ENCODE data around the gene CACHD1.

Gene CACHD1

DNA sequence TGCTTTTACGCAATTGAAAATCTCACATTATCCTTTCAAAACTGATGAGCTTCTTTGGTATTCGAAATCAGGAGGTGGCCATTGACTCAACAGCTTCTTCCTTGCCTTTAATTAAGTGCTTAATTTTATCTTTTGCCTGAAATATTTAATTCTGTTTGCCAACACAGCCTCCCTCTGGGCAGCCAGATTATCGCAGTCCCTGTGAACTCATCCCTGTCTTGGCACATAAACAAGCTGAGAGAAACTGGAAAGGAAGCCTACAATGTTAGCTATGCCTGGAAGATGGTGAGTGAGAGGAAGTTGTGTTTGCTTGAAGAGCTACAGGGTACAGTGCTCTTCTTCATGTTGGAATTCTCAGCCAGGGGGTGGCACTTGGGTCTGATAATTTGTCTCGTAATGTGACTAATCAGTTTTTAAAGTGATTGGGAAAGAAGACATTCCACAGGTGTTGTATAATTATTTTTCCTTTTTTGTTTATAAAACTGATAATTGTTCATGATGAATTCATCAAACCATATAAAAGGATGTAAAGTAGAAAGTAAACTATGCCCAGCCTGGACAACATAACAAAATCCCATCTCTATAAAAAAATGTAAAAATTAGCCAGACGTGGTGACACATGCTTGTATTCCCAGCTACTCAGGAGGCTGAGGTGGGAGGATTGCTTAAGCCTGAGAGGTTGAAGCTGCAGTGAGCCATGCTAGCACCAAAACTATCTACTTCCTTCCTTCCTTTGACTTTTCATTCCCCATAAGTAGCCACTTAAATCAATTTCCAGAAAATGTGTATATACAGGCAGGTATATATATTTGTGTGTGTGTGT lies 184.8 kb downstream of the CACHD1 start:
- peak; percentile 16 for DNase-seq (ENCODE audit: low read depth)

DNA sequence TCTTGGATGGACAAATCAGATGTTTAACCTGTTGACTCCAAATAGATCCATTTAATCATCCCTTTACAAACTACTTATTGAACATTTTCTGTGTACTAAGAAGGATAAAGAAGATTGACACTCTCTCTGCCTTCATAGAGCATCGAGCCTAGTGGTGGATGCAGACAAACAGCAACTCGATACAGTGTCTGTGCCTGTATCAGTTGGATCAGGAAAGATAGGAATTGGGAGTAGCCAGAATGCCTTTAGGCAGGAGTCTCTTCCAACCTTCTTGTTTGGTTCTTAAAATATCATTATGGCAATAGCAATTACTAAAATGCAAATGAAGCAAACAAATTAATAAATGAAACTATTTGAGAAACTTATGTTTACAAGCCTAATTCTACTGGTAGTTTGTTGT lies 185.9 kb downstream of the CACHD1 start:
- DNase-seq (ENCODE audit: low read depth) = no peak

DNA sequence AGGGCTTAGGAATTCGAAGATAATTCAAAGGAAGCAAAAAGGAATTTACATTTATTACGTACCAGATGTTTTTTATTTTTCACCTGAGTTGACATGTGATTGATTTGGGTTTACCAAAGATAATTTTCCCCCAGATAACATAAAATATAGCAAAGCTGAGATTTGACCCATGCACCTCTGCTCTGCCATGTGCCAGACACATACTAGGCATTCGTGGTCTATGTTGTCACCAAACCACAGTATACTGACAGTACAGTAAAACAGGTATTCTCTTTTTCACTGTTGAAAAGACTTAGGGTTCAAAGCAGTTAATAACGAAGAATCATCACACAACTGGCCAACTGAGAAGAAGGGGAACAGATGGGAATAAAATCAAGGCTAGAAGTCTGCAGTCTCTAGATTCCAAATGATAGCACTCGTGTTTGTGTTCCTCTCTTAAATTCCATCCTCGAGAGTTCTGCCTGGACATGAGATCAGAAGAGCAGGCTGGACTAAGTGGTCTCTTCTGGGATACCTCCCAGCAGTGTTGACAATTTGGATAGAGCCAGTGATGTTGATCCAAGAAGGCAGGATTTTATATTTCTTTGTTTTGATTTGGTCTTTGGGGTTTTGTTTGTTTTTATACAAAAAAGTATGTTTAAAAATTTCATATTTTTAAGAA lies 189.7 kb downstream of the CACHD1 start:
- no peak for DNase-seq (ENCODE audit: low read depth)

DNA sequence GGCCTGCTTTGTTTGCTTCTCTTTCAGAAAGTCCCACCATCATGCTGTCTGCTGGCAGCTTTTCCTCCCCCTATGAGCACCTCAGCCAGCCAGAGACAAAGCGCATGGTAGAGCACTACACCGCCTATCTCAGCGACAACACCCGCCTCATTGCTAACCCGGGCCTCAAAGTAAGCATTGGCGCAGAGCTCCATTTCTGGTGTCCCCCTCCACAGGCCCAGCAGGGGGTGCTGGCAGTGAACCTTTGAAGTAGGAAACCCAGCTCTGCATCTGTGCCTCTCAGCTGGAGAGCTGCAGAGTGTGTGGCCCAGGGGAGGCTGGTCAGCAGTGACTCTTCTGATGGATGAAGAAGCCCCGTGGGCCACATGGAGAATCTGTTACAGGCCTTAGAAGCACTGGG lies 193.7 kb downstream of the CACHD1 start:
- no peak for DNase-seq (ENCODE audit: low read depth)

GRCh38 chr1:64664299-64664698 lies 194.4 kb downstream of the CACHD1 start:
- DNase-seq (ENCODE audit: low read depth) = no peak

- DNase-seq (ENCODE audit: low read depth) = no peak
Observed at GRCh38 chr1:64669098-64669675, 199.3 kb downstream of the CACHD1 start.

DNA sequence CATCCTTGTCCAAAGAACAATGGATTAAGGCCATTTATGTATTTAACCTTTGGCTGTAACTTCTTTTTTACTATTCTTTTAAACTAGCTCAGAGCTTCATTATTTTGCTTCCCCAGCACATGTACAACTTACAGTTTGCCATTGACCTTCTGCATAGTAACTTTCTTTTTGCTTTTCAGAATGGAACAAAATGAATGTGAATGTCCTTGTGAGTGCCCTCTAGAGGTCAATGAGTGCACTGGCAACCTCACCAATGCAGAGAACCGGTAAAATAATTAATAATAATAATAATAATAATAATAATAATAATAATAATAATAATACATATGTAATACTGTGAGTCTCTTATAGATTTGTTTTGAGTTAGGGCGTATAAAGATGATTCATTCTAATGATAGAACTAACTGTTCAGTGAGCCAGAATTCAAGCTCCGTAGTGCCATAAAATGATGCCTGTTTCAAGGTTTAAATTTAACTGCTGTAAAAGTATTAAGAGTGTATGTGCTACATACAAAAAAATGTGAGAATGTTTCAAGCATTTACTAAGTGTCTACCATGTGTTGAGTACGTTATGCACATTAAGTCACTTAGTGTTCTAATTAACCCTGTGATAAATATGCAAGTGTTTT lies 205.9 kb downstream of the CACHD1 start:
- no peak for DNase-seq (ENCODE audit: low read depth)

- DNase-seq (ENCODE audit: low read depth) = no peak
Observed at GRCh38 chr1:64676386-64676785, 206.5 kb downstream of the CACHD1 start.

DNA sequence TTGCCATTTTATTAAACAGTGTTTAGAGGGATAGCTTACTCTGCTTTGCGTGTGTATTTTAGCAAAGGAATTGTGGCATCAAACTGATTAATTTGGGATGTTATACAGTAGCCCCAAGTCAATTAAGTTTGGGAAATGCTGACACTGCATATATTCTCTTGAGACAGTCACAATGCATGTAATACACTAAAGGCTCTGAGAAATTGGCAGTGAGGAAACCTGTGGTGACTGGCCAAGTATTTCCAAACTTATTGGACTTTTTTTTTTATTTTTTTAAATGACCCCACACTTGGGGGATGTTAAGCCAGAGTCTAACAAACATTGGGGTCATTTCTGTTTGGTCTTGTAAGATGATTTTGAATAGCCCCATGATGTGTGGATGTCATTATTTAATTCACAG lies 207.6 kb downstream of the CACHD1 start:
- no peak for DNase-seq (ENCODE audit: low read depth)

- DNase-seq (ENCODE audit: low read depth) = no peak
Observed at GRCh38 chr1:64678366-64678765, 208.4 kb downstream of the CACHD1 start.

DNA sequence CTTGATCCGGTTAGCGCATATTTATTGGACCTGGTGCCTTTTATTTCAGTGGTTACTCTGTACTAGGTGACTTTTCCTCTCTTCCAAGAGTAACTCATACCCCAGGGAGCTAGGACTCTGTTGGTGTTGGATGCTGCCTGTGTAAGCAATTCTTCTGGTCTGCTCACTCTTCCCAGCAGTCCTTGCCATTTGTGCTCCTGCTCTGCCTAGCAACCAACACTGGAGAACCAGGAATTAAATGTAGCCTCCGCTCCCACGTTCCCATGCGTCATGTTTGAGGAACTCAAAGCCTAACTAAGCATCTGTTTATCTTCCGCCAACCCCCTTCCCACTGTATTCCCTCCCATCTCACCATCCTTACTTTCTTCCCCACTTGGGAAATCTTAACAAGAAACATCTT lies 209.2 kb downstream of the CACHD1 start:
- no peak for DNase-seq (ENCODE audit: low read depth)

DNA sequence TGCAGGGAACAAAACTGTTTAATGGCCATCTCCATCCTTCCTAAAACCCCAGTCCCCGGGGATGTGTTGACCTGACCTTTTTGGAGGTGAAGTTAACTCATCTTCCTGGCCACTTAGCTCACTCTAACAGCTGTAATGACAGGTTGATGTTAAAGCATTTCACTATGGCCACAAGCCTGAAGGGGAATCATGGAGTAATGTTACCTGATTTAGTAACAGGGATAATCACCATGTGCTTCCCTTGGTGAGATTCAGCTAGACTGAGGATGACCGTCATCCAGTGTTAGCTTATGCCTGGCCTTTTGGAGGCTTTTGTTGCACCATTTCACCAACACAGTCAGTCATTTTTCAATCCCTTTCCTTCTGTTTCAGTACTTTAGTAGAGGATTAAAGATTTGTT lies 210.7 kb downstream of the CACHD1 start:
- no peak for DNase-seq (ENCODE audit: low read depth)

DNA sequence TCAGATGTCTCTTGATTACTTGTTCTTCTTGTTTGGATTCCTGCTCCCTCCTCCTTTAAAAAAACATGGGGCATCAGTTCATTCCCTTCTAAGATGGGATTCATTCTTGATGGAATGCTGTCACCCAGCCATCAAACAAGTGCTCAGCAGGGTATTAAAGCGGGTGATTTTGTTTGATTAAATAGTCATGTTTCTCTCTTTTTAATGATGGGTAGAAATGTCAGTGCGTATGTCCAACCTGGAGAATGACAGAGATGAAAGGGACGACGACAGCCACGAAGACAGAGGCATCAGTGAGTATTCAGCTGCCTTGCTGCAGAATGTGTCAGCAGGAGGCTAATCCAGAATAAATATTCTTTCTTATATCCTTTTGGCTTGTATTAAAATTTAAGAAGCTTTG lies 211.1 kb downstream of the CACHD1 start:
- DNase-seq (ENCODE audit: low read depth) = no peak

DNA sequence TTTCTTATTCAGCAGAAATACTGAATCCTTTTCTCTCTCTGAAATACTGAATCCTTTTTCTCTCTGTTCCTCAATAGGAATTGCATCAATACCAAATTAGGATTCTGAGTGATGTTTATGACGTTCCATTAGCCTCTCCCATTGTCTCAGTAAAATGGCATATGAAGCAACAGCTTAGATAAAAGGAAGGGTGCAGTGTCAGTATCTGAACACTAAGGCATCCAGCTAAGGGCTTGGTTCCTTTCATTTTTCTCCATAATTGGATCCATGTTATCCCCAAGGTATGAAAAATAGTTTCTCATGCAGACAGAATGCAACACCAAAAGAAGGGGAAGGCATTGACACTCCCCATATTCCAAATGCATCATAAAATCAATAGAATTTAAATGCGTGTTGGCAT lies 213.5 kb downstream of the CACHD1 start:
- DNase-seq (ENCODE audit: low read depth) = no peak

DNA sequence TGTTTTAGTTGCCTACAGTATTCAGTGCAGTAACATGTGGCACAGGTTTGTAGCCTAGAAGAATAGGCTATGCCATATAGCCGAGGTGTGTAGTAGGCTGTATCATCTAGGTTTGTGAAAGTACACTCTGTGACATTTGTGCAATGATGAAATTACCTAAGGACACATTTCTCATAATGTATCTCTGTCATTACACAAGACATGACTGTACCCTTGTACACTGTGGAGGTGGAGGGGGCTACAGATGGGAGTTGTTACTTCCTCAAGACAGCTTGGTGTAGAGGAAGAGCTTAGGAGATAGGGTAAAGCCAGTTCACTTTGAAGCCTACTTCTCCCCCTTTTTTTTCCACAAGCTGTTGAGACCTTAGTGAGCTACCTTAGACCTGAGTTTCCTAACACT lies 215.3 kb downstream of the CACHD1 start:
- no peak for DNase-seq (ENCODE audit: low read depth)

GRCh38 chr1:64685765-64686341 lies 215.9 kb downstream of the CACHD1 start:
- no peak for DNase-seq (ENCODE audit: low read depth)

GRCh38 chr1:64686828-64687724 lies 217.1 kb downstream of the CACHD1 start:
- no peak for DNase-seq (ENCODE audit: low read depth)

GRCh38 chr1:64687725-64688327 lies 217.9 kb downstream of the CACHD1 start:
- no peak for DNase-seq (ENCODE audit: low read depth)

DNA sequence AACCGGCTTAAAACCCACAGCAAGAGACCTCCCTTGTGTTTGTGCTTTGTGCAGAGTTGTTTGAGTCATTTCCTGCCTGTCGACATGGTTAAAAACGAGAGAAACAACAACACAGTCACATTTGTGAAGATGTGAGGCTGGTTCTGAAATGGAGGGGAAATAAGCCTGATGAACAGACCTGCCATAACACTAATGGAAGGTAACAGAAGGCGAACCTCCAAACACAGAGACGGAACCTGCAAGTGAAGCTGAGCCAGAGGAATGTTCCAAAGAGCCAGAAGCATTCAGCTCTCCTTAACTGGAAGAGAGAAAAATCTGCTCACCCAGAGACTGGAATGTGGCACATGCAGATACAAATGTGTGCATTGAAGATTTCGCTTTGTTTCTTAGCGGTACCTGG lies 221.7 kb downstream of the CACHD1 start:
- DNase-seq (ENCODE audit: low read depth) = no peak

GRCh38 chr1:64692911-64693310 lies 223.0 kb downstream of the CACHD1 start:
- DNase-seq (ENCODE audit: low read depth) = no peak

GRCh38 chr1:64693406-64693805 lies 223.5 kb downstream of the CACHD1 start:
- DNase-seq (ENCODE audit: low read depth) = no peak
